Left forelimb (tissue), 1 donor: ENCODE data around the gene PTPRN2.
"Not testable (repeated sequence)": the region's sequence is repeated elsewhere in the genome, so short reads cannot be mapped to it uniquely, and the experiment has no call there.

Experiments
- DNase-seq: peaks from one replicate; pipeline ENCODE4 v3.0.0-alpha.2; 2018; ENCODE audit warnings: low spot score

The PTPRN2 gene

DNA sequence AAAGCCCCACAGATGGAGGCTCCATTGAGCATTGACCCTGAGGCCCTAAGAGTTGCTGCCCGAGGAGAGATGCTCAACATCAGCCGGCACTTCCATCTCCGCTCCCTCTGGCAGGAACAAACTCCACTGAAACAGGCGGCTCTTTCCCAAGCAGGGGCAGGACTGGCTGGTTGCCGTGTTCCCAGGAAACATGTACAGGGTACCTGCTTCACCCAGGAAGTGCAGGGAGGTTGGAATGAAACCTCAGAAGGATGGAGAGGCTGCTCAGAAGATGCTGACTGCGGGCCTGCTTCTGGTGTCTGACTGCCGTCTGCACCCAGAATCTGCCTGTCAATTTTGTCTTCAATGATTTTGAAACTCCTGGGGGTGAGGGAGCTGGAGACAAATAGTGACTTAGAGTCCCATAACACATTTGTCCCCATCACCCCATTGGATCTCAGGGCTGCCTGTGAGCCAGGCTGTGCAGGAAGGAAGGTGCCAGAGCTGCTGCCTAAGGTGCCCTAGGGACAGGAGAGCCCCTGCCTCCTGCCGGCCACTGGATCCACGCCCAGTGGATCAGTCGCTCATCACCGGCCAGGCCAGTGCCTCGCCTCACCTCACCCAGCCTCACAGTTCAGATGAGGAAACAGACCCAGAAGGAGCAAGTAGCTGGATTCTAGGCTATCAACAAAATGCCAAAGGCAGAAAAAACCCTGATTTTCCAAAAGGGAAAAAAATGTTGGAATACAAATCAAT lies 237.3 kb downstream of the PTPRN2 start:
- peak; percentile 49 for DNase-seq

GRCh38 chr7:158348446-158348845 lies 239.2 kb downstream of the PTPRN2 start:
- DNase-seq: no peak

GRCh38 chr7:158348039-158348438 lies 239.6 kb downstream of the PTPRN2 start:
- DNase-seq: not testable (repeated sequence)

GRCh38 chr7:158345731-158346130 lies 241.9 kb downstream of the PTPRN2 start:
- no peak for DNase-seq

DNA sequence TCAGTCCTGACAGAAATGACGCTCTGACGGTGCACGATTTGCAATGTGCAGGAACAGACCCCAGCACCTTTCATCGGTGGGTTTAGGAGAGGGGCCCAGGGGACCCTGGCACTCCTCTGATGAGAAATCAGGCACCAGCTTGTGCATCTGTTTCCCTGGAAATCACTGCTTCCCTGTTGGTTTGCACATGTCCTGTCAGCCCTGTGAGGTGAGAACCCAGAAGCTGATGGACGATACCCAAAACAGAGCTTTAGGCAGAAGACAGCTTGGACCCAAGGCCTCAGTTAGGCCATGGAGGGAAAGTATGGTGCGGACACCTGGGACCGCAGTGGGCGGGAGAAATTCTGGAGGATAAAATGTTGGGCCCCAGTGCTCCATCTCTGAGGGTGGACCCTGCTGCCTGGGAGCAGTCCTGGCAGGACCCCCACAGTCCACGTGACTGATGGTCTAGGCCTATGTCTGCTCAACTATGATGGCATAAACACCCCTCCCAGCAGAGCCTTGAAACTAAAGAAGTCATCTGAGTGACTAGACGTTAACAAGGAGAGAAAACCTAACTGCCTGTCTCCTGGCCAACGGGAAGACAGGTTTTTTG lies 242.8 kb downstream of the PTPRN2 start:
- peak; percentile 42 for DNase-seq

GRCh38 chr7:158343936-158344455 lies 243.6 kb downstream of the PTPRN2 start:
- DNase-seq: no peak

- DNase-seq: no peak
Observed at GRCh38 chr7:158343526-158343925, 244.1 kb downstream of the PTPRN2 start.

GRCh38 chr7:158341097-158341496 lies 246.5 kb downstream of the PTPRN2 start:
- peak; percentile 18 for DNase-seq

- DNase-seq: not testable (repeated sequence)
Observed at GRCh38 chr7:158336952-158337351, 250.7 kb downstream of the PTPRN2 start.

DNA sequence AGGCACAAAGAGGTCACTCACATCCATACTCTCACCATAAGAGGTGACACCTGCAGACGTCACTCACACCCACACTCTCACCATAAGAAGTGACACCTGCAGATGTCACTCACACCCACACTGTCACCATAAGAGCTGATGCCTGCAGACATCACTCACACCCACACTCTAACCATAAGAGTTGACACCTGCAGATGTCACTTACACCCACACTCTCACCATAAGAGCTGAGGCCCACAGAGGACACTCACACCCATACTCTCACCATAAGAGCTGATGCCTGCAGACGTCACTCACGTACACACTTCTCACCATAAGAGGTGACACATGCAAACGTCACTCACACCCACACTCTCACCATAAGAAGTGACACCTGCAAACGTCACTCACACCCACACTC lies 255.1 kb downstream of the PTPRN2 start:
- not testable (repeated sequence) for DNase-seq

DNA sequence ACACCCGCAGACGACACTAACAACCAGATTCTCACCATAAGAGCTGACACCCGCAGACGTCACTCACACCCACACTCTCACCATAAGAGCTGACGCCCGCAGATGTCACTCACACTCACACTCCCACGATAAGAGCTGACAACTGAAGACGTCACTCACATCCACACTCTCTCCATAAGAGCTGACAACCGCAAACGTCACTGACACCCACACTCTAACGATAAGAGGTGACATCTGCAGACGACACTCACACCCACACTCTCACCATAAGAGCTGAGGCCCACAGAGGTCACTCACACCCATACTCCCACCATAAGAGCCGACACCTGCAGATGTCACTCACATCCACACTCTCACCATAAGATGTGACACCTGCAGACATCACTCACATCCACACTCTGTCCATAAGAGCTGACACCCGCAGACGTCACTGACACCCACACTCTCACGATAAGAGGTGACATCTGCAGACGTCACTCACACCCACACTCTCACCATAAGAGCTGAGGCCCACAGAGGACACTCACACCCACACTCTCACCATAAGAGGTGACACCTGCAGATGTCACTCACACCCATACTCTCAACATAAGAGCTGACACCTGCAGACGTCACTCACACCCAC lies 255.7 kb downstream of the PTPRN2 start:
- DNase-seq: peak; percentile 20

- no peak for DNase-seq
Observed at GRCh38 chr7:158329686-158330085, 257.9 kb downstream of the PTPRN2 start.

GRCh38 chr7:158329014-158329610 lies 258.5 kb downstream of the PTPRN2 start:
- DNase-seq: no peak

DNA sequence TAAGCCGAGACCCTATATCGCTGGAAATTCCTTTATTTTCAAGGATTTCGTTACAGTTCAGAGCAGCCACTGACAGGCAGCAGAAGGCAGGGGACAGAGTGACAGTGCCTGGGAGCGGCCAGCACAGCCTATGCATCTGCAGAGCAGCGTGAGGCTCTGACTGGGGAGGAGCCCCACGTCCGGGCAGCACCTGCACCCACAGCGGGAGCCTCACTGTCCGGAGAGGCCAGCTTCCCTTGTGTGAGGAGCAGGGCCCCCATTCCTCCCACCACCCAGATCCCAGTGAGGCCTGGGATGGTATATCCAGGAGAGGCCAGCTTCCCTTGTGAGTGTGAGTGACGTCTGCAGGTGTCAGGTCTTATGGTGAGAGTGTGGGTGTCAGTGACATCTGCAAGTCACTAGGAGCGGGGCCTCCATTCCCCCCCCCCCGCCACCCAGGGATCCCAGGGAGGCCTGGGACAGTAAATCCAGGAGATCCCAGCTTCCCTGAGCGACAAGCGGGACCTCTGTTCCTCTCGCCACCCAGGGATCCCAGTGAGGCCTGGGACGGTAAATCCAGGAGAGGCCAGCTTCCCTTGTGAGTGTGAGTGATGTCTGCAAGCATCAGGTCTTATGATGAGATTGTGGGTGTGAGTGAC lies 259.1 kb downstream of the PTPRN2 start:
- no peak for DNase-seq

- DNase-seq: no peak
Observed at GRCh38 chr7:158327571-158328180, 259.9 kb downstream of the PTPRN2 start.

DNA sequence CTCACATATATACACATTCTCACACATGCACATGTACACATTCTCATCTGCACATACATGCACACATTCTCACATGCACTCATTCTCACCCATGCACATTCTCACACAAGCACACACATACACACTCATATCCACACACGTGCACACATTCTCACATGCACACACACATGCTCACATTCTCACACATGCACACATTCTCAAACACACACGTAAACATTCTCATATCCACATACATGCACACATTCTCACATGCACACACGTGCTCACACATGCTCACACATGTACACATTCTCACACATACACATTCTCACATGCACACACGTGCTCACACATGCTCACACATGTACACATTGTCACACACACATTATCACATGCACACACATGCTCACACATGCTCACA lies 260.6 kb downstream of the PTPRN2 start:
- no peak for DNase-seq

DNA sequence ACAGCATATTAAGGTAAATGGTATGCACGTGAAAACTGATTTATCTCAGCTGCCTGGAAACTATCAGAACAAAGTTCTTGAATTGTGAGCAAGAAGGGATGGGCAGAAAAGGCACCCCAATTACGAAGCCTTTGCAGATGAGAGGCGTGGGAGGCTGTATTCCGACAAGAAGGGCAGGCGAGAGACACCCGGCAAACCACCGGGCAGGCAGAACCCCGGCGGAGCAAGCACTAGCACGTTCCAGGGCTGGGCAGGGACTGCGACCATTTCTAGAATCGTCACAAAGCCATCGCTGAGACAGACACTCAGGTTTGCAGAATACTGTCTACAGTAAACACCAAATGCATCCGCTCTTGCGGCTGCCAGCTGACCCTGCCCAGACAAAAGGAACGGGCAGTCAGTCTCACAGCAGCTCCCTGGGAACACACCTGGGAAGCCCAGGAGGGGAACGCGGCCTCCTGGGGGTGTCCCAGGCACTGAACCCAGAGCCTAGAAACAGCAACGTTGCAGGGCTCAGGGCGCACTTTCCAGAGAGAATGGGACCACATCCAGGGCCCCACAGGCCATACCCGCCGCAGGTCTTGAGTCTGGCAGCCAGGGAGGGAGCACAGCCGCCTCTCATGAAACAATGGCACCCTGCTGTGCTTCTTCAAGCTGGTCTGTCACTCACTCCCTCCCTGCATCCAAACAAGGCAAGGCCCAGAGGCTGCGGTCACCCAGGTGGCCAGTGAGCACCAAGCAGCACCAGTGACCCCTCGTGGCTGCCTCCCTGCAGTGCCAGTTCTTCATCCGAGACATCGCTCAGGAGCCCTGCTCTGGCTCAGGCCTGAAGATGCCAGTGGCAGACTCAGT lies 261.9 kb downstream of the PTPRN2 start:
- DNase-seq: no peak

GRCh38 chr7:158324397-158325360 lies 262.9 kb downstream of the PTPRN2 start:
- no peak for DNase-seq

DNA sequence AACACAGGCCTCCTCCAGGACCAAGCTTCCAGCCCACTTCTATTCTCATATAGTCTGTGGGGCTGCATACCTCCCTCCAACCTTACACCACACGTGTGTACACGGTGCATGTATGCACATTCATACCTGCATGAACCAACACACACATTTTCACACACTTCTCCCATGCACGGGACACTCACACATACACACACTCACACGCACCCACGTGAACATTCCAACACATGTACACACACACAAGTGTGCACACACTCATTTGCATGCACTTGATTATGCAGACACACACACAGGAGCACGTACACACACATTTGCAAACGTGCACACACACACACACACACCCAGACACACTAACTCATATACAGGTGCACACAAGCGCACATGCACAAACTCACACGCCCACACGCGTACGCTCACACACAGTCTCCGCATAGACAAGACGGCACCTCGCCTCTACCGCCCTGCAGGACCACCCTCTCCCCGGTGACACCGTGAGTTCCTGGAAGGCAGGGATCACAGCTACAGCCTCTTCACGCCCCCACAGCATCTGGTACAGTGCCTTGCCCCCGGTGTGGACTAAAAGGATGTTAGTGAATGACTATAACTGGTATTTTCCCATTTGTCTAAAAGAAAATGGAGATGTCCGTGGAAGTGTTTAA lies 263.8 kb downstream of the PTPRN2 start:
- no peak for DNase-seq
